ENCODE data around the gene WDR44. TPM values are rescaled to one million over a fixed set of nuclear protein-coding genes. Genes with fewer than 3 reads are reported as not detected.

Gene WDR44
- total and polyA plus RNA-seq, 12 donors = 3.8 to 15.7 (median 13.8) TPM

- no peak overlapping the region for H3K4me3 ChIP-seq
- DNase-seq (no peak), ATAC-seq (no peak)
- no peak overlapping the region for H3K27ac ChIP-seq
- intact Hi-C loops (cut with DNase I) = no loop called here
- H3K27me3 ChIP-seq = no peaks in the 10 kb centered on the region
- H3K9me3 ChIP-seq = no peaks in the 10 kb centered on the region
- TF ChIP-seq CTCF (IDR thresholded peaks at IDR 0.05) = no peak
- WGBS, 2 donors = 90 to 98% methylated on average over 2 of the region's 2 CpGs
- H3K36me3 ChIP-seq = no peaks in the 10 kb centered on the region
- no peaks in the 10 kb centered on the region for H3K4me1 ChIP-seq
Observed at GRCh38 chrX:118370921-118371624, 25.2 kb downstream of the WDR44 start.

GRCh38 chrX:118373538-118373937, 27.6 kb downstream of the WDR44 start:
- no peaks in the 10 kb centered on the region for H3K9me3 ChIP-seq
- WGBS, 2 donors = 44 to 79% methylated on average over 2 of the region's 2 CpGs
- no peak overlapping the region for H3K27ac ChIP-seq
- intact Hi-C loops (cut with DNase I) = no loop called here
- H3K4me1 ChIP-seq = no peaks in the 10 kb centered on the region
- no peak overlapping the region for H3K4me3 ChIP-seq
- DNase-seq (no peak), ATAC-seq (no peak)
- no peaks in the 10 kb centered on the region for H3K27me3 ChIP-seq
- H3K36me3 ChIP-seq = no peaks in the 10 kb centered on the region
- no peak for TF ChIP-seq CTCF (IDR thresholded peaks at IDR 0.05)

- TF ChIP-seq CTCF (IDR thresholded peaks at IDR 0.05) = no peak
- Histone ChIP-seq H3K27ac (no peak overlapping the region), H3K9me3 (no peaks in the 10 kb centered on the region), H3K4me3 (no peak overlapping the region), H3K36me3 (peaks cover 0 to 5% (median 0%) of the 10 kb centered on the region in 9 donors), H3K27me3 (no peaks in the 10 kb centered on the region), H3K4me1 (no peaks in the 10 kb centered on the region)
- WGBS, 2 donors = 60 to 65% methylated on average over 3 of the region's 3 CpGs
- no peak for ATAC-seq
- intact Hi-C loops (cut with DNase I) = no loop called here
- no peak for DNase-seq
Observed at GRCh38 chrX:118383120-118383519, 37.2 kb downstream of the WDR44 start.

- TF ChIP-seq CTCF (IDR thresholded peaks at IDR 0.05) = no peak
- WGBS, 2 donors = 89 to 94% methylated on average over 4 of the region's 4 CpGs
- DNase-seq (no peak), ATAC-seq (no peak)
- H3K4me1 ChIP-seq = no peaks in the 10 kb centered on the region
- no peak overlapping the region for H3K4me3 ChIP-seq
- H3K27me3 ChIP-seq = no peaks in the 10 kb centered on the region
- H3K36me3 ChIP-seq = peaks cover 0 to 63% (median 0%) of the 10 kb centered on the region in 9 donors
- intact Hi-C loops (cut with DNase I) = no loop called here
- H3K9me3 ChIP-seq = no peaks in the 10 kb centered on the region
- H3K27ac ChIP-seq = no peak overlapping the region
Observed at GRCh38 chrX:118392716-118393115, 46.8 kb downstream of the WDR44 start.

Data from heart right ventricle (tissue), 16 donors.